Central memory CD8-positive, alpha-beta T cell (primary cell): ENCODE data around the gene TRPM4.
"Not testable (repeated sequence)": the region's sequence is repeated elsewhere in the genome, so short reads cannot be mapped to it uniquely, and the experiment has no call there.

Experiments
- ATAC-seq: fragments of 150-1000 bp; cut with Tn5 transposase; replicated peaks from 2 replicates; pipeline ENCODE4 v1.10.0; 2022; ENCODE audit warnings: mild to moderate bottlenecking, moderate FRiP score, moderate number of reproducible peaks; ENCODE audit not compliant: poor library complexity, severe bottlenecking; ENCODE audit errors: extremely low read depth
- DNase-seq, 2 donors: peaks; one replicate each; pipeline ENCODE4 v3.0.0; 2021; ENCODE audit warnings: low spot score in 2 of 2
- H3K27ac Mint-ChIP-seq: one replicate; pipeline ENCODE4 v1.8.0; 2022; ENCODE audit warnings: low read depth, mild to moderate bottlenecking, moderate library complexity, mixed read lengths
- H3K27me3 Mint-ChIP-seq: one replicate; pipeline ENCODE4 v1.8.0; 2022; ENCODE audit warnings: mixed read lengths
- H3K36me3 Mint-ChIP-seq: one replicate; pipeline ENCODE4 v1.8.0; 2022; ENCODE audit warnings: mild to moderate bottlenecking, moderate library complexity, mixed read lengths; ENCODE audit not compliant: insufficient read depth
- H3K4me1 Mint-ChIP-seq: one replicate; pipeline ENCODE4 v1.8.0; 2022; ENCODE audit warnings: mixed read lengths
- H3K4me3 Mint-ChIP-seq: one replicate; pipeline ENCODE4 v1.8.0; 2022; ENCODE audit warnings: mild to moderate bottlenecking, moderate library complexity, mixed read lengths
- H3K9me3 Mint-ChIP-seq: one replicate; pipeline ENCODE4 v1.8.0; 2022; ENCODE audit warnings: mixed read lengths

TRPM4 gene

DNA sequence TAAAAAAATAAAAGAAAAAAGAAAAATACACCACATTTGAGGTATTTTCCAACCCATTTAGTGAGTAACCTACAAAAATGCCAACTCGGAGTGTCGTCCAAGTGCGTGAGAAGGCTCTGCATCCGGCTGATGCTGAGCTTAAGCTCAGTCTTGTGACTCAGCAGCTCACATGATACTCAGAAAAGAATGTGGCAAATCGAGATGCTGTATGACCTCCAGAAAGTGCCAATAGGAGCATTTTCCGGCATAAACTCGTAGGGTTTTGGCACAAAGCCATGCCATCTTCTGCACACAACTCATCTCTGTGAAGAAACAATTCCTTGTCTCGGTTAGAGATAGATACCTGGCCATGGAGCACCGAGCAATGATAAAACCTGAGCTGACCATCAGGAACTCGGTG is 58.5 kb downstream of the TRPM4 start:
- H3K9me3 Mint-ChIP-seq: no peaks in the 10 kb centered on the region
- no peaks in the 10 kb centered on the region for H3K4me1 Mint-ChIP-seq
- no peak overlapping the region for H3K27ac Mint-ChIP-seq
- no peak overlapping the region for H3K4me3 Mint-ChIP-seq
- no peaks in the 10 kb centered on the region for H3K36me3 Mint-ChIP-seq
- DNase-seq (no peak), ATAC-seq (no peak)
- H3K27me3 Mint-ChIP-seq: peaks cover 30% of the 10 kb centered on the region

DNA sequence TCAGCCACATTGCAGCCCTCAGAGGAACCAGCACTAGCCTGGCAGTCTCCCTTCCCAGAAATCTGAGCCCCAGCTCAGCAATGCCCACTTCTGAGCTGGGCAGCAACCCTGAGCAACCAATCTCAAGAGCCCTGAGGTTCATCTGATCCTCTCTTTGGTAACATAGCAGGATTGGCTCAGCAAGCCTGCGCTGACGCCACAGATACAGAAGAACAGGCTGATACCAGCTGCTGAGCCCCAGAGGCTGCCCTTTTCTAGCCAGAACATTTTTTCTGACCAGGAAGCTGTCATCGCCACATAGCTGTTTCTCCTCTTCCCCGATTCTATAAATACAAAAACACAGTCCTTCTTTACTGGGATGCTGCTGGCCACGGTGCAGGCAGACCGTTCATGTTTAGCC is 59.8 kb downstream of the TRPM4 start:
- H3K9me3 Mint-ChIP-seq: no peaks in the 10 kb centered on the region
- no peaks in the 10 kb centered on the region for H3K36me3 Mint-ChIP-seq
- DNase-seq: no peak
- no peak for ATAC-seq
- peaks cover 27% of the 10 kb centered on the region for H3K27me3 Mint-ChIP-seq
- H3K4me1 Mint-ChIP-seq: no peaks in the 10 kb centered on the region
- H3K4me3 Mint-ChIP-seq: no peak overlapping the region
- H3K27ac Mint-ChIP-seq: no peak overlapping the region

DNA sequence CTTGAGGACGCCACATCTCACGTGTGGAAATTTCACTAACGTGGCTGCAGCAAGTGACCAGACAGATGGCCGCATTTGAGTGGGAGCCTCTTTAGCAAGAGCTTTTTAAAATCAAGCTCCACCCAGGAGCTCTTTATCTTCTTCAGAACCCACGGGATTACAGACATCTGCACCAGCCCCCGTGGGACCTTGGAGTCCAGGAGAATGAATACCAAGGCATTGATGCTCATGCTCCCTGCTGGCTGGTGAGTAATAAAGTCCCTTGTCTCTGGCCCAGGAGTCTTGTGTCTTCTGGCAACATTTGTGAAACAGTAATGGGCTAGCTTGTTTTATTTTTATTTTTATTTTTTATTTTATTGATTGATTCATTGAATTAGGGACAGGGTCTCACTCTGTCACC is 64.4 kb downstream of the TRPM4 start:
- Mint-ChIP-seq H3K36me3 (no peaks in the 10 kb centered on the region), H3K9me3 (no peaks in the 10 kb centered on the region), H3K27me3 (peaks cover 48% of the 10 kb centered on the region), H3K4me3 (no peak overlapping the region), H3K27ac (no peak overlapping the region), H3K4me1 (peaks cover 6% of the 10 kb centered on the region)
- DNase-seq (no peak), ATAC-seq (no peak)

DNA sequence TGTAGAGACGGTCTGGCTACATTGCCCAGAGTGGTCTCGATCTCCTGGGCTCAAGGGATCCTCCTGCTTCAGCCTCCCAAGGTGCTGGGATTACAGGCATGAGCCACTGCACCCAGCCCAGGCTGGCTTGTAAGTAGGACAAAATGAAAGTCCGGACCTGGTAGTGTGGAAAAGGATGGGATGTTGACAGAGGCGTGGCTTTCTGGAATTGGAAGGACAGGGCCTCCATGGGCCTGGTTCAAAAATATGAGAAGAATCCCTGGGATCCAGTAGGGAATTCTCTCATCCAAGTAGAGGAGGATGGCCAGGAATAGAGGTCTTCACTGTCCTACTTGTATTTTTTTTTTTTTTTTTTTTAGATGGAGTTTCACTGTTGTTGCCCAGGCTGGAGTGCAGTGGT is 64.9 kb downstream of the TRPM4 start:
- Mint-ChIP-seq H3K27me3 (peaks cover 44% of the 10 kb centered on the region), H3K4me1 (peaks cover 6% of the 10 kb centered on the region), H3K36me3 (no peaks in the 10 kb centered on the region), H3K4me3 (no peak overlapping the region), H3K9me3 (no peaks in the 10 kb centered on the region), H3K27ac (no peak overlapping the region)
- no peak for DNase-seq
- ATAC-seq: no peak

DNA sequence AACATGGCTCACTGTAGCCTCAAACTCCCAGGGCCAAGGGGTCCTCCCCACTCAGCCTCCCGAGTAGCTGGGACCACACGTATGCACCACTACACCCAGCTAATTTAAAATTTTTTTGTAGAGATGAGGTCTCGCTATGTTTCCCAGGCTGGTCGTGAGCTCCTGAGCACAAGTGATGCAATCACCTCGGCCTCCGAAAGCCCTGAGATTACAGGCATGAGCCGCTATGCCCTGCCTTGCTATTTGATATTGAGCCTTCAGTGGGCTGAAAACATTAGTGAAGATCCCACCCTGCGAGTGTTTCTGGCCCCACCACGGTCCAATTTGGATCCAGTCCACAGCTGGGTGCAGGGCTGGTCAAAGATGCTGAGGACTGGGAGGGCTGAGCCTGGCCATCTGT is 65.9 kb downstream of the TRPM4 start:
- Mint-ChIP-seq H3K27ac (no peak overlapping the region), H3K27me3 (peaks cover 39% of the 10 kb centered on the region), H3K36me3 (no peaks in the 10 kb centered on the region), H3K4me1 (peaks cover 6% of the 10 kb centered on the region), H3K4me3 (no peak overlapping the region), H3K9me3 (no peaks in the 10 kb centered on the region)
- ATAC-seq (no peak), DNase-seq (no peak)

DNA sequence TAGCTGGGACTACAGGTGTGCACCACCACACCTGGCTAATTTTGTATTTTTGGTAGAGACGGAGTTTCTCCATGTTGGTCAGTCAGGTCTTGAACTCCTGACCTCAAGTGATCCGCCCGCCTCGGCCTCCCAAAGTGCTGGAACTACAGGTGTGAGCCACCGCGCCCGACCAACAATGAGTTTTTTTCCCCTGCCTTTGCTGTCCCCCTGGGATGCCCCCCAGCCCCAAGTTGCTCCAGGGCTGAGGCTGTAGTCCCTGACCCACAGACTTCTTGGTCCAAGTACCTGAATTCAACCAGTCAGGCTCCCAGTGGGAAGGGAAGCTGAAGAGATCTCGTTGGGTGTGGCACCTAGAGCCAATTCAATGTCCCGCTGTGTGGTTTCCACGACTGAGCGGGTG is 66.8 kb downstream of the TRPM4 start:
- ATAC-seq, H3K4me1 Mint-ChIP-seq, H3K9me3 Mint-ChIP-seq, H3K36me3 Mint-ChIP-seq, DNase-seq, H3K27ac Mint-ChIP-seq, H3K4me3 Mint-ChIP-seq: not testable (repeated sequence)
- peaks cover 29% of the 10 kb centered on the region for H3K27me3 Mint-ChIP-seq

DNA sequence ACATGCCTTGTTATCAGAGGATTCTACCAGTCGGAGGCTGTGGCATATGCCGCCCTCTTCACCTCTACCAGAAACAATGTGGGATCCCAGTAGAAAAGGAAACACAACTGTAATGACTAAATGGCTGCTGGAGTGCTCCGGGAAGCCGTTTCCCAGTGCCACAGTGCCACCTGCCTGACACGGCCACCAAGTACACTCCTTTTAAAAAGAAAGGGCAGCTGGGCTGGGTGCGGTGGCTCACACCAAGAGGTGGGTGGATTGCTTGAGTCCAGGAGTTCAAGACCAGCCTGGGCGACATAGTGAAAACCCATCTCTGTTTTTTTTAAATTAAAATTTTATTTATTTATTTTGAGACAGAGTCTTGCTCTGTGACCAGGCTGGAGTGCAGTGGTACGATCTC is 67.3 kb downstream of the TRPM4 start:
- DNase-seq: no peak
- Mint-ChIP-seq H3K27ac (no peak overlapping the region), H3K27me3 (peaks cover 25% of the 10 kb centered on the region), H3K4me1 (peaks cover 6% of the 10 kb centered on the region), H3K4me3 (no peak overlapping the region), H3K36me3 (no peaks in the 10 kb centered on the region), H3K9me3 (no peaks in the 10 kb centered on the region)
- no peak for ATAC-seq

DNA sequence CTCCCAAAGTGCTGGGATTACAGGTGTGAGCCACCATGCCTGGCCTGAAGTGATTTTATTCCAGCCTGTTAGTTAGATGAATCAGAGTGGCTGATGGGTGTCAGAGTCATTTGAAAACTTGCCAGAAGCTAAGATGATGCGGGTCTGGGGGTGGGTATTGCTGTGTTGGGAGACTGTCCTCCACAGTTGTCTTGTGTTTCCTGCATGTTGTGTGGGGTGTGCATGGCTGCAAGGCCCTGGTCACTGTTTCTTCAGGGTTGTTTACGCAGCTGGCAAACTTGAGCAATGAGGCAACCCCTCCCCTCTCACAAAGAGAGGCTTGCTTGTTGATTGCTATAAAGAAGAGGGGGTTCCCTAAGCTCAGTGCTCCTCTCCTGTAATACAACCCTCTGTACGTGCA is 71.8 kb downstream of the TRPM4 start:
- Mint-ChIP-seq H3K4me1 (peaks cover 12% of the 10 kb centered on the region), H3K4me3 (no peak overlapping the region), H3K27ac (no peak overlapping the region), H3K36me3 (no peaks in the 10 kb centered on the region), H3K27me3 (peaks cover 14% of the 10 kb centered on the region), H3K9me3 (no peaks in the 10 kb centered on the region)
- DNase-seq: no peak
- ATAC-seq: no peak

DNA sequence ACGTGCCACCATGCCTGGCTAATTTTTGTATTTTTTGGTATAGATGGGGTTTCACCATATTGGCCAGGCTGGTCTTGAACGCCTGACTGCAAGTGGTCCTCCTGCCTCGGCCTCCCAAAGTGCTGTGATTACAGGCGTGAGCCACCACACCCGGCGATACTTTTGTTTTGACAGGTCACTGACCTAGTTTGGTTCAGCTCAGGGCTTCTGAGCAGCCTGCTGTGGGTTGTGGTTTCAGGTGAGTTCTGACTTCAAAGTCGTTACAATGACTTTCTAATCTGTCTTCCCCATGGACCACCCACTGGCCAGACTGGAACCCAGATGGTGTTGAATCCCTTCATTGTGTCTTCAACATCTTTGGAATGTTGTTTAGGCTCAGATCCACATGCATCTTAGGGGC is 73.8 kb downstream of the TRPM4 start:
- no peaks in the 10 kb centered on the region for H3K9me3 Mint-ChIP-seq
- DNase-seq: no peak
- H3K4me3 Mint-ChIP-seq: no peak overlapping the region
- H3K36me3 Mint-ChIP-seq: no peaks in the 10 kb centered on the region
- H3K27me3 Mint-ChIP-seq: peaks cover 15% of the 10 kb centered on the region
- H3K4me1 Mint-ChIP-seq: peaks cover 7% of the 10 kb centered on the region
- no peak for ATAC-seq
- no peak overlapping the region for H3K27ac Mint-ChIP-seq

DNA sequence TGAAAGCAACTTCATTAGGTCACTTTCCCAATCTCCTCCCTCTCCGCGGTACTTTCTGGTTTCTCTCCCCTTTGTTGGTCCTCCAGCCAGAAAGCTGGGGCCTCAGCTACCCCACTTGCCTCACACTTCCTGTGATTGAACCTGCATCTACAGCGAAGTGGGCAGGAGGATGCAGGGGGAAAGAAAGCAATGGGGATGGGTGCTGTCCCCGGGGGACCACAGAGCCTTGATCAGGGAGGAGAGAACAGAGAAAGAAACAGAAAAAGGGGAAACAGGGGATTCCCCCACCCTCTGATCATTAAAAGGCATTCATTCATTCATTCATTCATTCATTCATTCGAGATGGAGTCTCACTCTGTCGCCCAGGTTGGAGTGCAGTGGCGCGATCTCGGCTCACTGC is 74.2 kb downstream of the TRPM4 start:
- ATAC-seq (peak; percentile 19), DNase-seq (no peak)
- H3K36me3 Mint-ChIP-seq: no peaks in the 10 kb centered on the region

DNA sequence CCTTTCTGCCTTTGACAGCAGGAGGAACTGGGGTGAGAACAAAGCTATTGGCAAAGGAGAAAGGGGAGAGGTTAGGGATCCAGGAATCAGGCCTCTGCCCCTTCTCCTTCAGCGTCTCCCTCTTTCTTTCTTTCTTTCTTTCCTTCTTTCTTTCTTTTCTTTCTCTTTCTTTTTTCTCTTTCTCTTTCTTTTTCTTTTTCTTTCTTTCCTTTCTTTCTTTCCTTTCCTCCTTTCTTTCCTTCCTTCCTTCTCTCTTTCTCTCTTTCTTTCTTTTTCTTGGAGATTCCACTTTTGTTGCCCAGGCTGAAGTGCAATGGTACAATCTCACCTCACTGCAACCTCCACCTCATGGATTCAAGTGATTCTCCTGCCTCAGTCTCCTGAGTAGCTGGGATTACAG is 75.6 kb downstream of the TRPM4 start:
- Mint-ChIP-seq H3K36me3 (no peaks in the 10 kb centered on the region), H3K27ac (peak overlapping the region; percentile 65), H3K4me1 (peaks cover 7% of the 10 kb centered on the region), H3K27me3 (peaks cover 22% of the 10 kb centered on the region), H3K4me3 (no peak overlapping the region), H3K9me3 (no peaks in the 10 kb centered on the region)
- DNase-seq (no peak), ATAC-seq (no peak)

More for the DNA sequence above, 74.2 kb downstream of the TRPM4 start:
- peaks cover 14% of the 10 kb centered on the region for H3K27me3 Mint-ChIP-seq
- H3K4me1 Mint-ChIP-seq: peaks cover 7% of the 10 kb centered on the region
- no peaks in the 10 kb centered on the region for H3K9me3 Mint-ChIP-seq
- no peak overlapping the region for H3K27ac Mint-ChIP-seq
- no peak overlapping the region for H3K4me3 Mint-ChIP-seq

DNA sequence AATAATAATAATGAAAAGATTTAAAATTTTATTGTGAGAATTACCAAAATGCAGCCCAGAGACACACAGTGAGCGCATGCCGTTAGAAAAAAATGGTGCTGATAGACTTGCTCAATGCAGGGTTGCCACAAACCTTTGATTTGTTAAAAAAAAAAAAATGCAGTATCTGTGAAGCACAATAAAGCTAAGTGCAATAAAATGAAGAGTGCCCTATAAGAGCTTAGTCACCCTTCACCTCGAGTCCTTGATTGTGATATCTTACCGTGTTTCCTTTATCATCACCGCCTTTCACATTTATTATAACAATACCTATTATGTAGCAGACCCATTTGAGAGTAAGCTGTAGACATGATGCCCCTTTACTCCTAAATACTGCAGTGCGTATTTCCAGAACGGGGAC is 84.2 kb downstream of the TRPM4 start:
- Mint-ChIP-seq H3K36me3 (no peaks in the 10 kb centered on the region), H3K4me3 (no peak overlapping the region), H3K27ac (no peak overlapping the region), H3K4me1 (no peaks in the 10 kb centered on the region), H3K27me3 (peaks cover 19% of the 10 kb centered on the region), H3K9me3 (no peaks in the 10 kb centered on the region)
- no peak for DNase-seq
- ATAC-seq: no peak

DNA sequence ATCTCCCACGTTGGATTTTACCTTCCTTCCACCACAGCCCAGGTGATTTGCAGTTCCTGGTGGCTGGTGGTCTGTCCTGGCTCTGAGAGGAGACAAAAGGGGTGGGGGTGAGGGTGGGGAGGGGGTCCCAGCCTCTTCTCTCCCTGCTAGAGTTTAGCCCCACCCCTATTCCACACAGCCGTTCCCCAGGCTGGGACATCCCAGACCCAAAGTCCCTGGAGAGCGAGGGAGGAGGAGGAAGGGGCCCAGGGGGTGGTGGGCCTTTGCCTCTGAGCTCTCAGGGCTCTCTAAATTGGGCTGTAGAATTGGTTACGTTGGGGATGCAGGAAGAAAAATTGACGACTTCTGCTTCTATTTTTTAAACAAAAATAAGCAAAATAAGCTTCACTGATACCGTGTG is 85.5 kb downstream of the TRPM4 start:
- H3K36me3 Mint-ChIP-seq: no peaks in the 10 kb centered on the region
- peaks cover 12% of the 10 kb centered on the region for H3K27me3 Mint-ChIP-seq
- no peak overlapping the region for H3K4me3 Mint-ChIP-seq
- H3K4me1 Mint-ChIP-seq: no peaks in the 10 kb centered on the region
- H3K27ac Mint-ChIP-seq: no peak overlapping the region
- DNase-seq: no peak
- no peaks in the 10 kb centered on the region for H3K9me3 Mint-ChIP-seq
- ATAC-seq: no peak

DNA sequence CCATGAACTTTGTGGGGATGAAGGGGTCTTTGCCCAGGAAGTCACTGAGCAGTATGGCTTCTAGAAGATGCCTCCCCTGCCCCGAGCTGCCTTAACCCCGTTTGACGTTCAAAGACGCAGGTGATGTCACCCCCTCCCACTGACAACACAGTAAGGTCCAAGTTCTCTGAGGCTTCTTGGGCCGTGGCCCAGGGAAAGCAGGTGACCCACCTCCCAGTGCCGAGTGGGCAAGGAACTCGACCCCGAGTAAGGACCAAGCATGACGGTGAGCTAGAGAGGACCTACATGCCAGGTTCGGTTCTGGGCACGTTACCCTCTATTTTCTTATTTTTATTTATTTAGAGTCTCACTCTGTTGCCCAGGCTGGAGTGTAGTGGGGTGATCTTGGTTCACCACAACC is 86.1 kb downstream of the TRPM4 start:
- Mint-ChIP-seq H3K27ac (no peak overlapping the region), H3K4me3 (no peak overlapping the region), H3K4me1 (no peaks in the 10 kb centered on the region), H3K27me3 (peaks cover 6% of the 10 kb centered on the region), H3K36me3 (no peaks in the 10 kb centered on the region), H3K9me3 (no peaks in the 10 kb centered on the region)
- ATAC-seq: no peak
- DNase-seq: no peak
